Measurements from ENCODE around the gene YARS1. TPM values are rescaled to one million over a fixed set of nuclear protein-coding genes. Genes with fewer than 3 reads are reported as not detected.

YARS1 gene
- polyA plus RNA-seq, 1 donor from 2014 or later: 49.4 TPM

GRCh38 chr1:32784817-32785216 is 32.3 kb downstream of the YARS1 start:
- H3K36me3 ChIP-seq (ENCODE audit: insufficient read depth, low read length): no peaks in the 10 kb centered on the region
- H4K20me1 ChIP-seq (ENCODE audit: insufficient read depth): no peaks in the 10 kb centered on the region
- H3K9ac ChIP-seq (ENCODE audit: low read length): no peak overlapping the region
- H3K9me2 ChIP-seq (ENCODE audit: insufficient read depth, low read length): no peaks in the 10 kb centered on the region
- no peaks in the 10 kb centered on the region for H3K9me3 ChIP-seq (ENCODE audit: low read length)
- no peak overlapping the region for H3K4me2 ChIP-seq (ENCODE audit: low read length)
- no peak overlapping the region for H3K27ac ChIP-seq (ENCODE audit: low read length)
- no peak for TF ChIP-seq TAF1 (IDR thresholded peaks at IDR 0.05; ENCODE audit: low read depth)
- TF ChIP-seq, protein P1, sequence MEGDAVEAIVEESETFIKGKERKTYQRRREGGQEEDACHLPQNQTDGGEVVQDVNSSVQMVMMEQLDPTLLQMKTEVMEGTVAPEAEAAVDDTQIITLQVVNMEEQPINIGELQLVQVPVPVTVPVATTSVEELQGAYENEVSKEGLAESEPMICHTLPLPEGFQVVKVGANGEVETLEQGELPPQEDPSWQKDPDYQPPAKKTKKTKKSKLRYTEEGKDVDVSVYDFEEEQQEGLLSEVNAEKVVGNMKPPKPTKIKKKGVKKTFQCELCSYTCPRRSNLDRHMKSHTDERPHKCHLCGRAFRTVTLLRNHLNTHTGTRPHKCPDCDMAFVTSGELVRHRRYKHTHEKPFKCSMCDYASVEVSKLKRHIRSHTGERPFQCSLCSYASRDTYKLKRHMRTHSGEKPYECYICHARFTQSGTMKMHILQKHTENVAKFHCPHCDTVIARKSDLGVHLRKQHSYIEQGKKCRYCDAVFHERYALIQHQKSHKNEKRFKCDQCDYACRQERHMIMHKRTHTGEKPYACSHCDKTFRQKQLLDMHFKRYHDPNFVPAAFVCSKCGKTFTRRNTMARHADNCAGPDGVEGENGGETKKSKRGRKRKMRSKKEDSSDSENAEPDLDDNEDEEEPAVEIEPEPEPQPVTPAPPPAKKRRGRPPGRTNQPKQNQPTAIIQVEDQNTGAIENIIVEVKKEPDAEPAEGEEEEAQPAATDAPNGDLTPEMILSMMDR (IDR thresholded peaks at IDR 0.05; ENCODE audit: poor library complexity, severe bottlenecking): no peak
- no peak overlapping the region for H2AFZ ChIP-seq (ENCODE audit: low read depth, low read length)
- no peak overlapping the region for H3K4me3 ChIP-seq (ENCODE audit: low read length)
- H3K27me3 ChIP-seq (ENCODE audit: insufficient read depth, low read depth, low read length): no peaks in the 10 kb centered on the region
- H3F3A ChIP-seq (ENCODE audit: insufficient read depth, low read length, poor library complexity, severe bottlenecking): no peaks in the 10 kb centered on the region
- H3K79me2 ChIP-seq (replicated peaks; ENCODE audit: insufficient read depth, low read length): no peaks in the 10 kb centered on the region

- H3K36me3 ChIP-seq (ENCODE audit: insufficient read depth, low read length): no peaks in the 10 kb centered on the region
- no peak overlapping the region for H3K27ac ChIP-seq (ENCODE audit: low read length)
- H3K4me3 ChIP-seq (ENCODE audit: low read length): no peak overlapping the region
- H3K9me2 ChIP-seq (ENCODE audit: insufficient read depth, low read length): no peaks in the 10 kb centered on the region
- no peaks in the 10 kb centered on the region for H3K9me3 ChIP-seq (ENCODE audit: low read length)
- no peak overlapping the region for H2AFZ ChIP-seq (ENCODE audit: low read depth, low read length)
- H3K9ac ChIP-seq (ENCODE audit: low read length): no peak overlapping the region
- no peaks in the 10 kb centered on the region for H3K27me3 ChIP-seq (ENCODE audit: insufficient read depth, low read depth, low read length)
- no peaks in the 10 kb centered on the region for H3K79me2 ChIP-seq (replicated peaks; ENCODE audit: insufficient read depth, low read length)
- H4K20me1 ChIP-seq (ENCODE audit: insufficient read depth): no peaks in the 10 kb centered on the region
- TF ChIP-seq, protein P2, sequence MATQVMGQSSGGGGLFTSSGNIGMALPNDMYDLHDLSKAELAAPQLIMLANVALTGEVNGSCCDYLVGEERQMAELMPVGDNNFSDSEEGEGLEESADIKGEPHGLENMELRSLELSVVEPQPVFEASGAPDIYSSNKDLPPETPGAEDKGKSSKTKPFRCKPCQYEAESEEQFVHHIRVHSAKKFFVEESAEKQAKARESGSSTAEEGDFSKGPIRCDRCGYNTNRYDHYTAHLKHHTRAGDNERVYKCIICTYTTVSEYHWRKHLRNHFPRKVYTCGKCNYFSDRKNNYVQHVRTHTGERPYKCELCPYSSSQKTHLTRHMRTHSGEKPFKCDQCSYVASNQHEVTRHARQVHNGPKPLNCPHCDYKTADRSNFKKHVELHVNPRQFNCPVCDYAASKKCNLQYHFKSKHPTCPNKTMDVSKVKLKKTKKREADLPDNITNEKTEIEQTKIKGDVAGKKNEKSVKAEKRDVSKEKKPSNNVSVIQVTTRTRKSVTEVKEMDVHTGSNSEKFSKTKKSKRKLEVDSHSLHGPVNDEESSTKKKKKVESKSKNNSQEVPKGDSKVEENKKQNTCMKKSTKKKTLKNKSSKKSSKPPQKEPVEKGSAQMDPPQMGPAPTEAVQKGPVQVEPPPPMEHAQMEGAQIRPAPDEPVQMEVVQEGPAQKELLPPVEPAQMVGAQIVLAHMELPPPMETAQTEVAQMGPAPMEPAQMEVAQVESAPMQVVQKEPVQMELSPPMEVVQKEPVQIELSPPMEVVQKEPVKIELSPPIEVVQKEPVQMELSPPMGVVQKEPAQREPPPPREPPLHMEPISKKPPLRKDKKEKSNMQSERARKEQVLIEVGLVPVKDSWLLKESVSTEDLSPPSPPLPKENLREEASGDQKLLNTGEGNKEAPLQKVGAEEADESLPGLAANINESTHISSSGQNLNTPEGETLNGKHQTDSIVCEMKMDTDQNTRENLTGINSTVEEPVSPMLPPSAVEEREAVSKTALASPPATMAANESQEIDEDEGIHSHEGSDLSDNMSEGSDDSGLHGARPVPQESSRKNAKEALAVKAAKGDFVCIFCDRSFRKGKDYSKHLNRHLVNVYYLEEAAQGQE (IDR thresholded peaks at IDR 0.05; ENCODE audit: borderline replicate concordance): no peak
- no peak for TF ChIP-seq EP300 (conservative IDR thresholded peaks at IDR 0.05; ENCODE audit: poor library complexity, severe bottlenecking)
- H3K4me2 ChIP-seq (ENCODE audit: low read length): no peak overlapping the region
- H3F3A ChIP-seq (ENCODE audit: insufficient read depth, low read length, poor library complexity, severe bottlenecking): no peaks in the 10 kb centered on the region
Measured at GRCh38 chr1:32783851-32784250, 33.3 kb downstream of the YARS1 start.

- Histone ChIP-seq H3K4me3 (ENCODE audit: low read length) (no peak overlapping the region), H3K27me3 (ENCODE audit: insufficient read depth, low read depth, low read length) (no peaks in the 10 kb centered on the region), H3K4me2 (ENCODE audit: low read length) (no peak overlapping the region), H3K9me3 (ENCODE audit: low read length) (no peaks in the 10 kb centered on the region), H3K79me2 (replicated peaks; ENCODE audit: insufficient read depth, low read length) (no peaks in the 10 kb centered on the region), H4K20me1 (ENCODE audit: insufficient read depth) (no peaks in the 10 kb centered on the region), H3K27ac (ENCODE audit: low read length) (no peak overlapping the region), H3K9ac (ENCODE audit: low read length) (no peak overlapping the region), H3K36me3 (ENCODE audit: insufficient read depth, low read length) (no peaks in the 10 kb centered on the region), H3K9me2 (ENCODE audit: insufficient read depth, low read length) (no peaks in the 10 kb centered on the region), H3F3A (ENCODE audit: insufficient read depth, low read length, poor library complexity, severe bottlenecking) (no peaks in the 10 kb centered on the region), H2AFZ (ENCODE audit: low read depth, low read length) (no peak overlapping the region)
- TF ChIP-seq, protein P1 (IDR thresholded peaks at IDR 0.05; ENCODE audit: poor library complexity, severe bottlenecking): no peak
Measured at GRCh38 chr1:32782086-32782485, 35.1 kb downstream of the YARS1 start.

All from neural cell (in vitro differentiated cells).